Endothelial cell of umbilical vein (primary cell): ENCODE measurements around the gene LITAF. TPM values are rescaled to one million over a fixed set of nuclear protein-coding genes. Genes with fewer than 3 reads are reported as not detected.

Experiments
- BruUV-seq: library from RNA; stranded (reverse); fragments of 400-500 nt; replicated peaks from 2 replicates; lab custom pipeline; 2021; lab: Mats Ljungman, UMichigan
- CTCF ChIA-PET: fragments of 300-600, 350-600 bp; sonication (Branson Sonifier 250); formaldehyde crosslinking; loops from one replicate; lab custom pipeline; 2021; ENCODE audit warnings: antibody characterized with exemption, inconsistent platforms; lab: Charles Lee
- POLR2A ChIA-PET: fragments of 300-600, 350-600 bp; sonication (Branson Sonifier 250); formaldehyde crosslinking; loops from one replicate; lab custom pipeline; 2021; ENCODE audit warnings: antibody characterized with exemption, inconsistent platforms; lab: Charles Lee
- DNase-seq: peaks from one replicate; pipeline ENCODE4 v3.0.0-alpha.2; 2011; ENCODE audit warnings: low read depth, low spot score
- FAIRE-seq: peaks from 2 replicates; lab custom pipeline; 2011; peaks lifted over from hg19 to GRCh38; lab: Jason Lieb, UNC
- H2AFZ ChIP-seq: 2 replicates; pipeline ENCODE4 v1.6.0; 2012; ENCODE audit warnings: low read depth, low read length, control low read depth, inconsistent platforms
- H3K27ac ChIP-seq: 2 replicates; pipeline ENCODE4 v1.5.1; 2011; ENCODE audit warnings: low read depth, mild to moderate bottlenecking, control low read depth, low read length, moderate library complexity; ENCODE audit not compliant: insufficient read depth
- H3K27me3 ChIP-seq, 2 experiments: 2 replicates each; pipeline versions ENCODE4 v1.6.0 to v1.6.1; 2011; ENCODE audit warnings: low read length in 2 of 2, mixed read lengths in 1 of 2; ENCODE audit not compliant: control insufficient read depth in 2 of 2, insufficient read depth in 2 of 2
- H3K36me3 ChIP-seq, 2 experiments: 2 replicates in 1 of 2; 3 replicates in 1 of 2; pipeline ENCODE4 v1.5.1; 2011; ENCODE audit warnings: low read length in 2 of 2, mild to moderate bottlenecking in 1 of 2, moderate library complexity in 1 of 2; ENCODE audit not compliant: control insufficient read depth in 2 of 2, insufficient read depth in 2 of 2; ENCODE audit errors: extremely low read depth in 1 of 2
- H3K4me1 ChIP-seq: 3 replicates; pipeline ENCODE4 v1.5.1; 2011; ENCODE audit warnings: mild to moderate bottlenecking, low read length; ENCODE audit not compliant: control insufficient read depth, insufficient read depth; ENCODE audit errors: extremely low read depth
- H3K4me2 ChIP-seq: 2 replicates; pipeline ENCODE4 v1.6.1; 2011; ENCODE audit warnings: low read length, control low read depth, mixed read lengths; ENCODE audit not compliant: insufficient read depth
- H3K4me3 ChIP-seq, 3 experiments: fragments of 200-600 bp in 1 of 3; sonication (generic), shearing (Covaris generic) in 1 of 3; replicated peaks in 1 of 3; 2 replicates each; pipeline ENCODE4 v1.5.1; 2011 to 2016; ENCODE audit warnings: control low read depth in 3 of 3, low read length in 3 of 3, mild to moderate bottlenecking in 2 of 3, inconsistent platforms in 1 of 3, low read depth in 1 of 3, moderate library complexity in 1 of 3; ENCODE audit not compliant: insufficient read depth in 1 of 3
- H3K79me2 ChIP-seq: 2 replicates; pipeline ENCODE4 v1.6.0; 2012; ENCODE audit warnings: low read length, inconsistent platforms; ENCODE audit not compliant: control insufficient read depth, insufficient read depth
- H3K9ac ChIP-seq: replicated peaks from 2 replicates; pipeline ENCODE3; 2011; ENCODE audit warnings: low read length, control low read depth; ENCODE audit not compliant: insufficient read depth; ENCODE audit errors: extremely low read depth
- H3K9me1 ChIP-seq: replicated peaks from 3 replicates; pipeline ENCODE4 v1.6.0; 2011; ENCODE audit warnings: mild to moderate bottlenecking, low read length; ENCODE audit not compliant: control insufficient read depth, insufficient read depth; ENCODE audit errors: extremely low read depth
- H3K9me3 ChIP-seq: replicated peaks from 2 replicates; pipeline ENCODE4 v1.5.1; 2012; ENCODE audit warnings: low read length, inconsistent platforms; ENCODE audit not compliant: control insufficient read depth, insufficient read depth
- H4K20me1 ChIP-seq: replicated peaks from 2 replicates; pipeline ENCODE3; 2011; ENCODE audit warnings: mild to moderate bottlenecking, low read length; ENCODE audit not compliant: control insufficient read depth, insufficient read depth; ENCODE audit errors: extremely low read depth
- CTCF ChIP-seq, 2 donors: IDR thresholded peaks; 1 replicate in 1 of 2; 2 replicates in 1 of 2; pipeline ENCODE4 v1.5.1; 2011; ENCODE audit warnings: low read length in 2 of 2, mild to moderate bottlenecking in 2 of 2, moderate library complexity in 2 of 2, control low read depth in 1 of 2, inconsistent platforms in 1 of 2, low read depth in 1 of 2; ENCODE audit not compliant: insufficient read depth in 1 of 2; ENCODE audit errors: extremely low read depth in 1 of 2
- EZH2 ChIP-seq: IDR thresholded peaks from 2 replicates; pipeline ENCODE4 v1.6.1; 2012; ENCODE audit warnings: borderline replicate concordance, low read depth, mild to moderate bottlenecking, moderate library complexity, low read length, inconsistent platforms; ENCODE audit not compliant: severe bottlenecking
- FOS ChIP-seq: IDR thresholded peaks from 2 replicates; pipeline ENCODE4 v1.6.1; 2011; ENCODE audit warnings: mild to moderate bottlenecking, low read length, moderate library complexity, borderline replicate concordance; ENCODE audit not compliant: insufficient read depth
- GATA2 ChIP-seq: IDR thresholded peaks from 2 replicates; pipeline ENCODE4 v1.7.0; 2011; ENCODE audit warnings: low read depth, mild to moderate bottlenecking, moderate library complexity, mixed read lengths, low read length; ENCODE audit not compliant: insufficient read length, insufficient read depth
- JUN ChIP-seq: IDR thresholded peaks from 2 replicates; pipeline ENCODE4 v1.6.1; 2011; ENCODE audit warnings: borderline replicate concordance, low read depth; ENCODE audit not compliant: insufficient read length, insufficient read depth
- MYC ChIP-seq: IDR thresholded peaks from one replicate; pipeline ENCODE4 v1.6.1; 2011; ENCODE audit warnings: mild to moderate bottlenecking, low read depth, low read length
- POLR2A ChIP-seq: IDR thresholded peaks from 2 replicates; pipeline ENCODE4 v1.6.1; 2012; ENCODE audit warnings: low read depth, mild to moderate bottlenecking, control low read depth, low read length
- POLR2AphosphoS5 ChIP-seq: IDR thresholded peaks from 2 replicates; pipeline ENCODE4 v1.6.1; 2012; ENCODE audit warnings: low read depth, mild to moderate bottlenecking, control low read depth, low read length, moderate library complexity; ENCODE audit not compliant: insufficient read depth
- dilution Hi-C: fragments of 300-500 bp; cut with MboI; formaldehyde crosslinking; loops from one replicate; pipeline ENCODE4 v1.15.0; 2019; ENCODE audit warnings: low sequenced_read_pairs; ENCODE audit not compliant: extremely low pct_ligation_motif_present
- intact Hi-C: fragments of 100-400 bp; cut with micrococcal nuclease; formaldehyde crosslinking; loops from one replicate; pipeline ENCODE4 v1.10.0; 2022
- polyA plus RNA-seq, 4 experiments: library from polyadenylated mRNA; depleted of rRNA in 3 of 4; stranded (reverse) in 3 of 4; unstranded in 1 of 4; fragments of >200 nt; gene quantifications; 2 replicates each; pipeline versions ENCODE4 v1.2.1 to v1.2.3, GENCODE V29; 2011 to 2012; ENCODE audit warnings: missing spikeins in 1 of 4
- total RNA-seq: library from RNA; stranded (reverse); gene quantifications from 2 replicates; pipeline ENCODE4 v1.2.3, GENCODE V29; 2021
- TF ChIP-seq, protein P1 (sequence below): IDR thresholded peaks from 2 replicates; pipeline ENCODE4 v1.6.1; 2011; ENCODE audit not compliant: insufficient read depth, insufficient read length

The LITAF gene
- total and polyA plus RNA-seq, 2 donors (not counting 3 experiments of a cell fraction or from before 2014, with no cell fraction given) = 15.2 to 27.2 TPM

DNA sequence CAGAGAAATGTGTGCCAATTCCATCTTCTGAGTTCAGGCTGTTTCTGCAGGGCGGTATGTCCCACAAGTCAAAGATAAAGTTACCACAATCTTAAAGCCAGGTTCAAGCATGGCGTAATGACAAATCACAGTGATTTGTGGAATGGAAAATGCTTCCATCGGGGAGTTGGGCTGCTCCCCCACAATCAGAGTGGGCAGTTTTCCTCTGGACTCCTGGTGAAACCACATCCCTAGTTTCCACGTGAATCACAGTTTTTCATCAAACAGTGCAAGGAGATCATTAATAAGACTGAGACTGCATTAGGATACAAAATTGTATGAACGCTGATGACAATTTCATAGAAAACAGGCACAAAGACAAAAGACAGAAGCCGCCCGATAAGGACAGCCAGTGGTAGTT is 3.6 kb downstream of the LITAF start:
- no peak overlapping the region for H3K4me2 ChIP-seq
- H3K79me2 ChIP-seq = no peaks in the 10 kb centered on the region
- BruUV-seq = no TSS peak
- DNase-seq (no peak), FAIRE-seq (no peak)
- no peak overlapping the region for H2AFZ ChIP-seq
- peaks cover 5 to 12% of the 10 kb centered on the region in 2 experiments for H3K27me3 ChIP-seq
- no peaks in the 10 kb centered on the region for H3K36me3 ChIP-seq
- no peak overlapping the region for H3K9ac ChIP-seq
- no peaks in the 10 kb centered on the region for H4K20me1 ChIP-seq
- CTCF ChIA-PET = interaction anchor here (0.7 to 2.0 kb wide), 3 partner anchors 9 to 177 kb away, joined by 3 to 9 read pairs (median 3); no protein-coding TSS in a partner anchor
- intact Hi-C loops = no loop called here
- H3K27ac ChIP-seq = no peak overlapping the region
- dilution Hi-C loops = no loop called here
- POLR2A ChIA-PET = no interaction called here
- peaks cover 5% of the 10 kb centered on the region for H3K4me1 ChIP-seq
- TF ChIP-seq, protein P1, sequence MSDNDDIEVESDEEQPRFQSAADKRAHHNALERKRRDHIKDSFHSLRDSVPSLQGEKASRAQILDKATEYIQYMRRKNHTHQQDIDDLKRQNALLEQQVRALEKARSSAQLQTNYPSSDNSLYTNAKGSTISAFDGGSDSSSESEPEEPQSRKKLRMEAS = no peak
- TF ChIP-seq GATA2 (no peak), EZH2 (no peak), MYC (no peak), POLR2AphosphoS5 (no peak), POLR2A (no peak), CTCF (IDR thresholded peaks at IDR 0.05; ENCODE audit: extremely low read depth in 1 of 2, insufficient read depth in 1 of 2, low read depth in 1 of 2, low read length in 2 of 2) (no peak), JUN (no peak), FOS (no peak)
- H3K9me1 ChIP-seq = no peaks in the 10 kb centered on the region
- H3K9me3 ChIP-seq = no peaks in the 10 kb centered on the region
- no peak overlapping the region for H3K4me3 ChIP-seq
